HCT116 (cell line): ENCODE measurements around the gene DDAH1. TPM values are rescaled to one million over a fixed set of nuclear protein-coding genes. Genes with fewer than 3 reads are reported as not detected.

Source experiments
- ATAC-seq: fragments of 200-7000 bp; cut with Tn5 transposase; 2 replicates; pipeline ENCODE4 v1.9.1; 2020; ENCODE audit warnings: mild to moderate bottlenecking, moderate library complexity
- BruUV-seq: library from RNA; stranded (reverse); fragments of 400-500 nt; replicated peaks from 2 replicates; lab custom pipeline; 2021; lab: Mats Ljungman, UMichigan
- CTCF ChIA-PET: fragments of 300-600 bp; sonication (Branson Sonifier 250); formaldehyde crosslinking; loops from one replicate; lab custom pipeline; 2021; ENCODE audit warnings: antibody characterized with exemption; lab: Charles Lee
- POLR2A ChIA-PET: fragments of 300-600, 350-600 bp; sonication (Branson Sonifier 250); formaldehyde crosslinking; loops from one replicate; lab custom pipeline; 2021; ENCODE audit warnings: antibody characterized with exemption; lab: Charles Lee
- RAD21 ChIA-PET, 2 experiments: fragments of 300-600 bp; sonication (Branson Sonifier 250); formaldehyde crosslinking; loops; one replicate each; lab custom pipeline; 2023; ENCODE audit warnings: low total read pairs in 2 of 2; ENCODE audit not compliant: uncharacterized antibody in 2 of 2, unreplicated experiment in 2 of 2, low non-redundant PET in 1 of 2; lab: Charles Lee
- DNase-seq: peaks from one replicate; pipeline ENCODE4 v3.0.0-alpha.2; 2010; ENCODE audit warnings: low read depth, low spot score
- H2AFZ ChIP-seq: fragments of 200-600 bp; shearing (Covaris generic), sonication (generic); 2 replicates; pipeline ENCODE4 v1.6.1; 2017; ENCODE audit warnings: low read depth, mixed run types, mixed read lengths, antibody characterized with exemption, low read length; ENCODE audit not compliant: poor library complexity, severe bottlenecking
- H3K27ac ChIP-seq: 2 replicates; pipeline ENCODE4 v1.5.1; 2012; ENCODE audit warnings: low read depth, low read length
- H3K27me3 ChIP-seq: fragments of 200-600 bp; sonication (generic); 2 replicates; pipeline ENCODE4 v1.6.1; 2016; ENCODE audit warnings: mixed run types, low read length, mixed read lengths; ENCODE audit not compliant: insufficient read depth
- H3K36me3 ChIP-seq, 2 experiments: fragments of 200-500 bp in 1 of 2; fragments of 200-600 bp in 1 of 2; sonication (Bioruptor generic) in 1 of 2; sonication (generic) in 1 of 2; 2 replicates each; pipeline versions ENCODE4 v1.5.1 to v1.6.1; 2014 to 2016; ENCODE audit warnings: low read length in 2 of 2, inconsistent platforms in 1 of 2, mixed read lengths in 1 of 2, mixed run types in 1 of 2; ENCODE audit not compliant: insufficient read depth in 2 of 2, control insufficient read depth in 1 of 2
- H3K4me1 ChIP-seq, 2 experiments: fragments of 200-600 bp in 1 of 2; sonication (generic) in 1 of 2; 2 replicates each; pipeline versions ENCODE4 v1.5.1 to v1.6.1; 2012 to 2017; ENCODE audit warnings: low read length in 2 of 2, inconsistent platforms in 1 of 2, mild to moderate bottlenecking in 1 of 2, mixed read lengths in 1 of 2, mixed run types in 1 of 2, moderate library complexity in 1 of 2; ENCODE audit not compliant: insufficient read depth in 2 of 2, control insufficient read depth in 1 of 2
- H3K4me2 ChIP-seq: fragments of 200-600 bp; sonication (generic); 2 replicates; pipeline ENCODE4 v1.6.1; 2017; ENCODE audit warnings: mixed run types, low read length, mixed read lengths
- H3K4me3 ChIP-seq, 2 experiments: fragments of 200-600 bp in 1 of 2; sonication (generic) in 1 of 2; replicated peaks in 1 of 2; 2 replicates each; pipeline ENCODE4 v1.5.1; 2011 to 2016; ENCODE audit warnings: low read length in 2 of 2, control low read depth in 1 of 2, low read depth in 1 of 2, mild to moderate bottlenecking in 1 of 2, mixed read lengths in 1 of 2, mixed run types in 1 of 2
- H3K79me2 ChIP-seq: fragments of 200-600 bp; sonication (generic); 2 replicates; pipeline ENCODE4 v1.6.1; 2017; ENCODE audit warnings: mild to moderate bottlenecking, mixed run types, low read length, moderate library complexity, mixed read lengths; ENCODE audit not compliant: insufficient read depth
- H3K9ac ChIP-seq: fragments of 200-600 bp; sonication (generic); 2 replicates; pipeline ENCODE4 v1.6.1; 2016; ENCODE audit warnings: low read length, mixed read lengths
- H3K9me2 ChIP-seq: fragments of 200-600 bp; sonication (generic), shearing (Covaris generic); 2 replicates; pipeline ENCODE4 v1.6.1; 2017; ENCODE audit warnings: mixed run types, mild to moderate bottlenecking, moderate library complexity; ENCODE audit not compliant: insufficient read depth
- H3K9me3 ChIP-seq, 2 experiments: fragments of 200-500 bp in 1 of 2; fragments of 200-600 bp in 1 of 2; sonication (Bioruptor generic) in 1 of 2; sonication (generic) in 1 of 2; 2 replicates each; pipeline ENCODE4 v1.6.1; 2014 to 2017; ENCODE audit warnings: low read length in 2 of 2, mixed read lengths in 2 of 2, inconsistent platforms in 1 of 2, low read depth in 1 of 2, mild to moderate bottlenecking in 1 of 2, mixed run types in 1 of 2, moderate library complexity in 1 of 2; ENCODE audit not compliant: control insufficient read depth in 1 of 2, insufficient read depth in 1 of 2
- H4K20me1 ChIP-seq: fragments of 200-600 bp; sonication (generic), shearing (Covaris generic); 2 replicates; pipeline ENCODE4 v1.6.1; 2017; ENCODE audit warnings: mixed run types, mild to moderate bottlenecking, moderate library complexity; ENCODE audit not compliant: insufficient read depth
- CEBPB ChIP-seq: IDR thresholded peaks from 2 replicates; pipeline ENCODE4 v1.6.1; 2012; ENCODE audit warnings: low read depth
- EGR1 ChIP-seq: IDR thresholded peaks from 2 replicates; pipeline ENCODE4 v1.6.1; 2012; ENCODE audit warnings: low read depth
- ELF1 ChIP-seq: IDR thresholded peaks from 2 replicates; pipeline ENCODE4 v1.6.1; 2012; ENCODE audit warnings: low read depth, borderline replicate concordance
- EZH2 ChIP-seq: fragments of 200-600 bp; sonication (generic); IDR thresholded peaks from 2 replicates; pipeline ENCODE4 v1.6.1; 2017; ENCODE audit warnings: antibody characterized with exemption, mixed run types
- FOSL1 ChIP-seq: IDR thresholded peaks from 2 replicates; pipeline ENCODE4 v1.6.1; 2012; ENCODE audit warnings: low read depth
- JUND ChIP-seq: IDR thresholded peaks from 2 replicates; pipeline ENCODE4 v1.6.1; 2012
- POLR2A ChIP-seq: IDR thresholded peaks from 2 replicates; pipeline ENCODE4 v1.7.0; 2011; ENCODE audit warnings: borderline replicate concordance; ENCODE audit not compliant: insufficient read depth, insufficient read length; ENCODE audit errors: extremely low read depth
- POLR2AphosphoS5 ChIP-seq: IDR thresholded peaks from 2 replicates; pipeline ENCODE4 v1.6.1; 2011; ENCODE audit warnings: mild to moderate bottlenecking, low read depth, low read length, moderate library complexity
- RAD21 ChIP-seq: IDR thresholded peaks from 2 replicates; pipeline ENCODE4 v1.6.1; 2012; ENCODE audit warnings: low read depth, mild to moderate bottlenecking
- SIN3A ChIP-seq: IDR thresholded peaks from 2 replicates; pipeline ENCODE4 v1.6.1; 2012; ENCODE audit warnings: low read depth
- SRF ChIP-seq: IDR thresholded peaks from 2 replicates; pipeline ENCODE4 v1.6.1; 2012; ENCODE audit warnings: low read depth
- ZFX ChIP-seq: fragments of 450-650 bp; IDR thresholded peaks from 2 replicates; pipeline ENCODE4 v1.6.1; 2017
- ZNF274 ChIP-seq: fragments of 200-500 bp; sonication (Bioruptor generic); IDR thresholded peaks from 2 replicates; pipeline ENCODE4 v1.6.1; 2014; ENCODE audit warnings: mild to moderate bottlenecking, low read depth, low read length, inconsistent platforms
- intact Hi-C: fragments of 100-400 bp; cut with micrococcal nuclease; formaldehyde crosslinking; loops from 2 replicates; pipeline ENCODE4 v1.10.0; 2022
- total RNA-seq: library from RNA; stranded (reverse); gene quantifications from one replicate; pipeline ENCODE4 v1.2.1, GENCODE V29; 2021; ENCODE audit not compliant: unreplicated experiment
- TF ChIP-seq, protein P1 (sequence below): IDR thresholded peaks from 2 replicates; pipeline ENCODE4 v1.6.1; 2012

Gene DDAH1
- total RNA-seq, 1 experiment from 2014 or later: 16.6 TPM

- no peaks in the 10 kb centered on the region for H3K9me2 ChIP-seq
- H2AFZ ChIP-seq: no peak overlapping the region
- ChIA-PET RAD21 (no interaction called here), POLR2A (interaction anchor here (1.5 kb wide), 1 partner anchor 8 kb away, joined by 4 read pairs; the partner anchor contains the start of gene BCL10), CTCF (no interaction called here)
- H3K27ac ChIP-seq: no peak overlapping the region
- no peaks in the 10 kb centered on the region for H3K79me2 ChIP-seq
- H3K9ac ChIP-seq: no peak overlapping the region
- no TSS peak for BruUV-seq
- H3K4me1 ChIP-seq: peaks cover 11 to 38% of the 10 kb centered on the region in 2 experiments
- no peaks in the 10 kb centered on the region for H3K36me3 ChIP-seq
- DNase-seq (no peak), ATAC-seq (no peak)
- H4K20me1 ChIP-seq: no peaks in the 10 kb centered on the region
- intact Hi-C loops: no loop called here
- H3K9me3 ChIP-seq: no peaks in the 10 kb centered on the region
- H3K27me3 ChIP-seq: no peaks in the 10 kb centered on the region
- H3K4me3 ChIP-seq: no peak overlapping the region
- no peak overlapping the region for H3K4me2 ChIP-seq
- TF ChIP-seq, protein P1, sequence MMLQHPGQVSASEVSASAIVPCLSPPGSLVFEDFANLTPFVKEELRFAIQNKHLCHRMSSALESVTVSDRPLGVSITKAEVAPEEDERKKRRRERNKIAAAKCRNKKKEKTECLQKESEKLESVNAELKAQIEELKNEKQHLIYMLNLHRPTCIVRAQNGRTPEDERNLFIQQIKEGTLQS: no peak
- no peak for TF ChIP-seq SRF
- no peak for TF ChIP-seq JUND
- TF ChIP-seq ZNF274: no peak
- TF ChIP-seq ELF1: no peak
- no peak for TF ChIP-seq ZFX
- TF ChIP-seq FOSL1: no peak
- no peak for TF ChIP-seq RAD21
- TF ChIP-seq EGR1: no peak
- no peak for TF ChIP-seq POLR2A
- TF ChIP-seq SIN3A: no peak
- TF ChIP-seq CEBPB: no peak
- TF ChIP-seq EZH2: no peak
- TF ChIP-seq POLR2AphosphoS5: no peak
These were observed 180.8 kb downstream of the DDAH1 start for GRCh38 chr1:85284202-85284601.
